ENCODE results near the gene SLX9. TPM values are rescaled to one million over a fixed set of nuclear protein-coding genes. Genes with fewer than 3 reads are reported as not detected.
"Not testable (repeated sequence)": the region's sequence is repeated elsewhere in the genome, so short reads cannot be mapped to it uniquely, and the experiment has no call there.

SLX9 gene
- total and polyA plus RNA-seq, 7 experiments from 2014 or later = 13.2 to 46.4 (median 19.2) TPM

DNA sequence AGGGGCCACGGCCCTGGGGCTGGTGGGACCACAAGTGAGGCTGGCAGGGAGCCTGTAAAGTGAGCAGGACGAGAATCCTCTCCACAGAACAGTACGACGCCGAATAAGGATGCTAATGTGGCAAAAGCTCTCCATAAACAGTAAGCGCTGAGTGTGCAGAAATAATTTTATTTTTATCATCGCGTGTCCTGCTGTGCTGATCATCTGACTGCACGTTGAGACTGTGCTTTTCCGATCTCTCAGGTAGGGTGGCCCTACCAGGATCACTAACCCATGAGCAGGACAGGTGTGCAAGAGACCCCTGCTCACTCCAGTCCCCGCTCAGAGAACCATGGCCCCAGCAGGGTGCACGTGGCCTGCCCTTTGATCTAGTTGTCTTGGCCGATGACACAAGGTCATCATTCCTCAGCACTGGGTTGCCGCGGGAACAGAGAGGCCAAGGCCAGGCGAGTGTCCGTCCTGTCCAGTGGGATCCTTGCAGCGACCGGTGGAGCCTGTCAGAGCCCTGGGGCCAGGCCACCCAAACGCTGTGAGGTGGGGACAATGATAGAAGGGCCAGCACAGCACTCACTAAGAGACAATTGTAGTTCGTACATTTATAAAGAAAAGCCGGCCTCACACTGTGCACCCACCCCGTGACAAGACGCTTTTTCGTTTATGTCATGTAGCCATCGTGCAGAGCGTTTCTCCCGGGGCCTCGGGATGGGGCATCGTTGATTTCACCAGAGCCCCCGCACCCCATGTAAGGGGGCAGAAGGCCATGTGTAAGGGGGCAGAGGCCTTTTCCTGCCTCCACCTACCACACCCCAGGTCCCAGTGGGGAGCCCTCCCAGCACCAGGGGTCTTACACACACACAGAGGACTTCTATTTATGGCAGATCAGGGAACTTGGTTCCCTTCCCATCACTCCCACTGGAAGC is 81.9 kb downstream of the SLX9 start:
- Histone ChIP-seq H3K36me3 (ENCODE audit: control insufficient read depth in 2 of 3, insufficient read depth in 3 of 3, low read length in 3 of 3) (no peaks in the 10 kb centered on the region), H3K9me3 (ENCODE audit: control insufficient read depth in 2 of 3, low read length in 3 of 3) (no peaks in the 10 kb centered on the region), H3K27ac (ENCODE audit: low read depth, low read length) (no peak overlapping the region), H3K4me1 (ENCODE audit: control insufficient read depth in 2 of 2, insufficient read depth in 2 of 2, low read length in 2 of 2) (no peaks in the 10 kb centered on the region), H3K4me3 (ENCODE audit: low read length) (no peak overlapping the region), H3K27me3 (ENCODE audit: control insufficient read depth in 2 of 2, insufficient read depth in 2 of 2, low read length in 2 of 2) (peaks cover 4 to 6% of the 10 kb centered on the region in 2 donors)
- ChIA-PET CTCF (no interaction called here), POLR2A (no interaction called here)
- no peak for DNase-seq
- peaks cover 4 to 24% (median 8%) of the 10 kb centered on the region in 11 donors for H3K9me3 Mint-ChIP-seq
- intact Hi-C loops (cut with micrococcal nuclease) = no loop called here
- H3K4me3 Mint-ChIP-seq = peak overlapping the region in 2 of 10 donors; percentile 18 to 25
- H3K4me1 Mint-ChIP-seq = peaks cover 2 to 8% (median 8%) of the 10 kb centered on the region in 7 donors
- H3K27me3 Mint-ChIP-seq = peaks cover 15 to 47% (median 17%) of the 10 kb centered on the region in 5 donors
- no peak for ATAC-seq
- no peak overlapping the region for H3K27ac Mint-ChIP-seq
- H3K36me3 Mint-ChIP-seq = peaks cover 0 to 8% (median 4%) of the 10 kb centered on the region in 5 donors

DNA sequence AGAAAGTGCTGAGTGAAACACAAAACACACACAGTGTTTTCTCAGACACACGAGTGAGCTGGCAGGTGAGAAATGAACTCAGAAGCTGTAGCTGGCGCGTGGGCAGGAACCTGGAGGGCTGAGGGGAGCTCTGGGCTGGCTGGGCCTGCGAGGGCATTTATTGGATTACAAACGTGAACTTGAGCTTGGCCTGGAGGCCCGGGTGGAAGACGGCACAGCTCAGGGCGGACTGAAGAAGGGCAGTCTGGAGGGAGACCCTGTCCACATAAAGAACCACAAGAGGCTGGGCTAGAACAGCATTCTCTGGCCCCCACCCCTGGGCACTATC is 82.5 kb downstream of the SLX9 start:
- H3K27me3 ChIP-seq (ENCODE audit: control insufficient read depth in 2 of 2, insufficient read depth in 2 of 2, low read length in 2 of 2) = peaks cover 4 to 6% of the 10 kb centered on the region in 2 donors
- no peaks in the 10 kb centered on the region for H3K4me1 ChIP-seq (ENCODE audit: control insufficient read depth in 2 of 2, insufficient read depth in 2 of 2, low read length in 2 of 2)
- ChIA-PET POLR2A (no interaction called here), CTCF (no interaction called here)
- Mint-ChIP-seq H3K4me3 (peak overlapping the region in 1 of 10 donors; percentile 41), H3K4me1 (peaks cover 2 to 8% (median 7%) of the 10 kb centered on the region in 7 donors), H3K27ac (no peak overlapping the region), H3K9me3 (peaks cover 4 to 24% (median 8%) of the 10 kb centered on the region in 11 donors), H3K27me3 (peaks cover 13 to 40% (median 14%) of the 10 kb centered on the region in 5 donors), H3K36me3 (peaks cover 0 to 8% (median 4%) of the 10 kb centered on the region in 5 donors)
- intact Hi-C loops (cut with micrococcal nuclease) = no loop called here
- no peak for DNase-seq
- H3K4me3 ChIP-seq (ENCODE audit: low read length) = no peak overlapping the region
- no peak overlapping the region for H3K27ac ChIP-seq (ENCODE audit: low read depth, low read length)
- no peaks in the 10 kb centered on the region for H3K36me3 ChIP-seq (ENCODE audit: control insufficient read depth in 2 of 3, insufficient read depth in 3 of 3, low read length in 3 of 3)
- H3K9me3 ChIP-seq (ENCODE audit: control insufficient read depth in 2 of 3, low read length in 3 of 3) = no peaks in the 10 kb centered on the region
- ATAC-seq = no peak

DNA sequence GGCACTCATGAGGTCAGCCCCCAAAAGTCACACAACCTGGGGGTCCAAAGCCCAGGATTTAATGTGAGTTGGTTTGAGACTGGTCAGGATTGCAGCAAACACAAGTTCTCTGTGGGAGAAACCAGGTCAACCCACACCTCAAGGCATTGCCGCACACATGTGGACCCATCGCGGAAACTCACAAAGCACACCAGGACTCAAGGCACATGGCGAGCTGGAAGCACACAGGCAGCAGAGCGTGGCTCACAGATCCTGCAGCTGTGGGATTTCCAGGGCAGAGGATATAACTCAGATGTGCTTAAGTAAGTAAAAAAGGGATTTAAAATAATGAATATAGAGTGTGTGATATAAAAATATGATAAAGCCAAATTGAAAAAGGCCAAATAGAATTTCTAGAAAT is 82.9 kb downstream of the SLX9 start:
- no peaks in the 10 kb centered on the region for H3K9me3 ChIP-seq (ENCODE audit: control insufficient read depth in 2 of 3, low read length in 3 of 3)
- H3K36me3 ChIP-seq (ENCODE audit: control insufficient read depth in 2 of 3, insufficient read depth in 3 of 3, low read length in 3 of 3) = no peaks in the 10 kb centered on the region
- intact Hi-C loops (cut with micrococcal nuclease) = no loop called here
- POLR2A ChIA-PET = no interaction called here
- no peak overlapping the region for H3K27ac Mint-ChIP-seq
- peaks cover 0 to 4% (median 3%) of the 10 kb centered on the region in 7 donors for H3K4me1 Mint-ChIP-seq
- peaks cover 0 to 5% (median 4%) of the 10 kb centered on the region in 5 donors for H3K36me3 Mint-ChIP-seq
- H3K27me3 Mint-ChIP-seq = peaks cover 8 to 36% (median 10%) of the 10 kb centered on the region in 5 donors
- H3K9me3 Mint-ChIP-seq = peaks cover 3 to 24% (median 8%) of the 10 kb centered on the region in 11 donors
- H3K27ac ChIP-seq (ENCODE audit: low read depth, low read length) = no peak overlapping the region
- no peak overlapping the region for H3K4me3 ChIP-seq (ENCODE audit: low read length)
- H3K4me3 Mint-ChIP-seq = no peak overlapping the region
- DNase-seq (no peak), ATAC-seq (no peak)
- CTCF ChIA-PET = no interaction called here
- H3K27me3 ChIP-seq (ENCODE audit: control insufficient read depth in 2 of 2, insufficient read depth in 2 of 2, low read length in 2 of 2) = peaks cover 2 to 3% of the 10 kb centered on the region in 2 donors
- no peaks in the 10 kb centered on the region for H3K4me1 ChIP-seq (ENCODE audit: control insufficient read depth in 2 of 2, insufficient read depth in 2 of 2, low read length in 2 of 2)

DNA sequence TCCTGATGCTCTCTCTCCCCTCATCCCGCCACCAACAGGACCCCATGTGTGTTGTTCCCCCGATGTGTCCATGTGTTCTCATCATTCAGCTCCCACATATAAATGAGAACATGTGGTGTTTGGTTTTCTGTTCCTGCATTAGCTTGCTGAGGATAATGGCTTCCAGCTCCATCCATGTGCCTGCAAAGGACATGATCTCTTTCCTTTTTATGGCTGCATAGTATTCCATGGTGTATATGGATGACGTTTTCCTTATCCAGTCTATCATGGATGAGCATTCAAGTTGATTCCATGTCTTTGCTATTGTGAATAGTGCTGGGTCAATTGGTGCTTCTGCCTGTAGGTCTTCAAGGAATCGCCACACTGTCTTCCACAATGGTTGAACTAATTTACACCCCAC is 84.7 kb downstream of the SLX9 start:
- H3K27ac ChIP-seq (ENCODE audit: low read depth, low read length); H3K4me3 ChIP-seq (ENCODE audit: low read length); DNase-seq; H3K27ac Mint-ChIP-seq; ATAC-seq; H3K4me3 Mint-ChIP-seq; H3K36me3 ChIP-seq (ENCODE audit: control insufficient read depth in 2 of 3, insufficient read depth in 3 of 3, low read length in 3 of 3); H3K4me1 Mint-ChIP-seq; H3K4me1 ChIP-seq (ENCODE audit: control insufficient read depth in 2 of 2, insufficient read depth in 2 of 2, low read length in 2 of 2); H3K36me3 Mint-ChIP-seq; intact Hi-C loops (cut with micrococcal nuclease); POLR2A ChIA-PET; H3K9me3 ChIP-seq (ENCODE audit: control insufficient read depth in 2 of 3, low read length in 3 of 3); H3K27me3 ChIP-seq (ENCODE audit: control insufficient read depth in 2 of 2, insufficient read depth in 2 of 2, low read length in 2 of 2): not testable (repeated sequence)
- H3K27me3 Mint-ChIP-seq = peaks cover 4 to 30% (median 6%) of the 10 kb centered on the region in 5 donors
- CTCF ChIA-PET = interaction anchor here (0.6 kb wide), 1 partner anchor 945 kb away, joined by 3 read pairs; no protein-coding TSS in a partner anchor
- H3K9me3 Mint-ChIP-seq = peaks cover 3 to 24% (median 8%) of the 10 kb centered on the region in 11 donors

DNA sequence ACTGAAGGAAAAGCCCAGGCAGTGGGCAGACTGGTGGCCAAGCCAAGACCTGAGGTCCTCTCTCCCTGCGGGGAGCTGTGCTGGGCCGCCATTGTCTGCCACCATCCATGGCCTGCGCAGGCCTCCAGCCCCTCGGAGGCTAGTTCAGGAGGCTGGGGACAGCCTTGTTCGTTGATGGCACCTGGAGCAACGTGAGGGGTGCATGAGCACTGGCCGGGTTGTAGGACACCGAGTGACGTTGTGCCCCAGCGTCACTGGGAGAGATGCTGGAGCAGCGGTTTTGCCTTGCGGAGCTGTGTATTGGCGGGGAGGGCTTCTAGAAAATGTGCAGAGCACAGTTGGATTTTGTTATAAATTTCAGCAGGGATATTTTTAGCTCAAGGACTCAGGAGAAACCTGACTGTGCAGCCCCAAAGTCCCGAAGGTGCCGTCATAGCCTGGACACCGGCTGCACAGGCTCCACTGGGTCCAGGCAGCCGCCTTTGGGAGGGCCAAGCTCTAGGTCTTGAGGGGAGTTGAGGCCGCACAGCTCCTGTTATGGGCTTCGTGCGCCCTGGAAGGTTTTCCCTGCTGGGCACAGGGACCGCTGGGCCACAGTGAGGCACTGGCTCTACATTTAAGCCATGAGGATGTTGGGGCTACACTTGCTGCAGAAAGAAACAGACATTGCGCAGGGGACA is 86.4 kb downstream of the SLX9 start:
- no peaks in the 10 kb centered on the region for H3K36me3 ChIP-seq (ENCODE audit: control insufficient read depth in 2 of 3, insufficient read depth in 3 of 3, low read length in 3 of 3)
- no peak overlapping the region for H3K27ac ChIP-seq (ENCODE audit: low read depth, low read length)
- H3K36me3 Mint-ChIP-seq = peaks cover 0 to 5% (median 4%) of the 10 kb centered on the region in 5 donors
- H3K9me3 Mint-ChIP-seq = peaks cover 3 to 24% (median 8%) of the 10 kb centered on the region in 11 donors
- ATAC-seq = no peak
- no peak overlapping the region for H3K4me3 Mint-ChIP-seq
- H3K4me3 ChIP-seq (ENCODE audit: low read length) = no peak overlapping the region
- H3K9me3 ChIP-seq (ENCODE audit: control insufficient read depth in 2 of 3, low read length in 3 of 3) = no peaks in the 10 kb centered on the region
- no peaks in the 10 kb centered on the region for H3K27me3 ChIP-seq (ENCODE audit: control insufficient read depth in 2 of 2, insufficient read depth in 2 of 2, low read length in 2 of 2)
- no peak for DNase-seq
- peaks cover 0 to 22% (median 1%) of the 10 kb centered on the region in 5 donors for H3K27me3 Mint-ChIP-seq
- intact Hi-C loops (cut with micrococcal nuclease) = no loop called here
- H3K4me1 Mint-ChIP-seq = peaks cover 0 to 3% (median 0%) of the 10 kb centered on the region in 7 donors
- ChIA-PET CTCF (interaction anchor here (0.6 kb wide), 1 partner anchor 81 kb away, joined by 3 read pairs; no protein-coding TSS in a partner anchor), POLR2A (interaction anchor here (0.6 kb wide), 1 partner anchor 210 kb away, joined by 3 read pairs; no protein-coding TSS in a partner anchor)
- H3K4me1 ChIP-seq (ENCODE audit: control insufficient read depth in 2 of 2, insufficient read depth in 2 of 2, low read length in 2 of 2) = no peaks in the 10 kb centered on the region
- no peak overlapping the region for H3K27ac Mint-ChIP-seq
